GM12874 (cell line): Measurements from ENCODE around the gene CDKL2.

Experiments
- TF ChIP-seq, protein P1 (sequence below): IDR thresholded peaks from 2 replicates; pipeline ENCODE4 v1.5.1; 2011; ENCODE audit warnings: low read depth, mild to moderate bottlenecking, control low read depth, low read length, moderate library complexity; ENCODE audit not compliant: insufficient read depth

CDKL2 gene

DNA sequence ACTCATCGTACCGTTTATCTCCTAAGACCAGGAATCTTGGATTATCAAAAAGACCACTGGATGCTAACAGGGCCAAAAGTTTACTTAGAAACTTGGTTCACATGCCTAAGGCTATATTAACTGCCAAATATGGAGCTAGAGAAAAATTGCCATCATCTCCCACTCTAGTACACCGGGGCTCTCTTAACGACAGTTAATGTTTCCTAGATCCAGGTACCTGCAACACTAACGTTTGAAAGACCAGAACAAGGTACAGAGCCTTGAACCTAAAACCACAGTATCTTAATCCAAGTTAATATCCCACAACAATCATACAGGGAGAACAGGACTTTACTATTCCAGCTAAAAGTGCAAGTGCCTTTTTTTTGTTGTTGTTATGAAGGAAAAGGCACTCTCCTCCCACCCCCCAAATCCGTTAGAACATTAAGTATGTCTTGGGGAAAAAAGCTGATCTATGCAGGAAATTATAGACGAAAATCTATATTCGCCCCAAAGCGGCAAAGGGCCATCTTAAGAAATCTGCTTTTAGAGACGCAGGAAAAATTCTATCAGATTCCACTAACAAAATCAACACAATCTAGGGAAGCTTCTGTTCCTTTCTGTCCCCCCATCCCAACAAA, 41.6 kb upstream of the CDKL2 start:
- TF ChIP-seq, protein P1, sequence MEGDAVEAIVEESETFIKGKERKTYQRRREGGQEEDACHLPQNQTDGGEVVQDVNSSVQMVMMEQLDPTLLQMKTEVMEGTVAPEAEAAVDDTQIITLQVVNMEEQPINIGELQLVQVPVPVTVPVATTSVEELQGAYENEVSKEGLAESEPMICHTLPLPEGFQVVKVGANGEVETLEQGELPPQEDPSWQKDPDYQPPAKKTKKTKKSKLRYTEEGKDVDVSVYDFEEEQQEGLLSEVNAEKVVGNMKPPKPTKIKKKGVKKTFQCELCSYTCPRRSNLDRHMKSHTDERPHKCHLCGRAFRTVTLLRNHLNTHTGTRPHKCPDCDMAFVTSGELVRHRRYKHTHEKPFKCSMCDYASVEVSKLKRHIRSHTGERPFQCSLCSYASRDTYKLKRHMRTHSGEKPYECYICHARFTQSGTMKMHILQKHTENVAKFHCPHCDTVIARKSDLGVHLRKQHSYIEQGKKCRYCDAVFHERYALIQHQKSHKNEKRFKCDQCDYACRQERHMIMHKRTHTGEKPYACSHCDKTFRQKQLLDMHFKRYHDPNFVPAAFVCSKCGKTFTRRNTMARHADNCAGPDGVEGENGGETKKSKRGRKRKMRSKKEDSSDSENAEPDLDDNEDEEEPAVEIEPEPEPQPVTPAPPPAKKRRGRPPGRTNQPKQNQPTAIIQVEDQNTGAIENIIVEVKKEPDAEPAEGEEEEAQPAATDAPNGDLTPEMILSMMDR = no peak

DNA sequence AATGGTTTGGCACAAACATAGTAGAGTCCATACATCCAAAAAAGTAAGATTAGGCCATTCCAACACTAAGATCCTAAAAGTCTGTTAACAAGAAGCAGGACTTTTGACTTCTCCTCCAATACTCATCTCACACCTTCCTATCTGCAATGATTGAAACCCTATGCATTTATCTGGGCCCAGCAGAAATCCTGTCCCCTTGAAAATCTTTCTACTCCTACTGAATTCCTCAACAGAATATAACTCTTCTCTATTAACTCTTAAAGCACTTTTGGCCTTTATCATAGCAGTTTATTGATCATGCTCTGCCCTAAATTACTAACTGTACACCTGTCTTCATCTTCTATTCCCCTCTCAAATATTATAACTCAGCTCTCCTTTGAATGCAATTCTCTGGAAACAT, 38.3 kb upstream of the CDKL2 start:
- TF ChIP-seq, protein P1 = no peak

DNA sequence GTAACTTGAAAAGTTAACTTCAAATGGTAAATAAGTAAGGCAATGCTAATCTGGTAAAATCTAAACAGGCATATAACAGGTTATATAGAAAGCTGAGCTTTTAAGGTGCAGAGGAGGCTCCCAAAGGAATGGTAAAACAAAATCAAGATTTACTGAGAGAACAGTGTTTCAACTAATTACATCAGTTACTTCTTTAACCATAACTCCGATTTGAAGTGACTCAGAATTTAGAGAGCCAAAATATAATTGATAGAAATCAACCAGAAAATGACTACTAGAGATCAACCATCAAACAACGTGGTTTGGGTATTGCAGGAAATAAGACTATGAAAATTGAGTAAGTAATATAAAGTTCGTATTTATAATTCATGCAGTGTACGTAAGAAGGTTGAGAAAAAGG, 36.0 kb upstream of the CDKL2 start:
- TF ChIP-seq, protein P1 = no peak

DNA sequence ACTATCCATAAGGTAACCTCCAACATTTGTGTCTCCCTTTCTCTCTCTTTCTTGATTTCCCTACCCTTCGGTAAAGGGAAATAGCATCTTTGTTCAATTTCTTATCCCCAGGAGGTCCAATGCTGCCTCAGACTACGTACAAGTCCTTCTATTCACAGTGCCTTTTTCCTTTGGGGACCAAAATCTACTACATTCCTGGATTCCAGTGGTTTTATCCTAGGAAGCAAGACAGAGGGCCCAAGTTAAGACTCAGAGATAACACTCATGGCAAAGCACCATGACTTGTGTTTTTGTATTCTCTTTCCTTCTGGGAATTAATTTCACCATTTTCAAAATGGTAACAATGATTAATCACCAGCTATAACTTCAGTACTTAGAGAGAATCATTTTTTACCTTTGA, 32.3 kb upstream of the CDKL2 start:
- TF ChIP-seq, protein P1 = no peak

DNA sequence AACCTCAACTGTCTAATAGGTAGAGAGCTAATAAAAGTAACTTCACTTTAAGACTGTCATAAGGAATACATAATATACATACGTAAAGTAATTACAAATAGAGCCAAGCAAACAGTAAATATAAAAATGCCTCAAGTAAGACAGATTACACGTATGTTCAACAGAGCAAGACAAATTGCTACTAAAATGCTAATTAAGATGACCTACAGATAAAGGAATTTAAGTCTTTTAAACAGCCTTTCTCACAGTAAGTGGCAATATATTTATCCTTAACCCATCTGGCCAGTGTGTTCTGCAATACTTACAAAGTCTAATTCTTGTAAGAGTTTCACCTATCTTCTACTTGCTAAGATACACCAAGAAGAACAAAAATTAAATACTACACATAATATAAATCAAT, 30.2 kb upstream of the CDKL2 start:
- TF ChIP-seq, protein P1 = no peak

DNA sequence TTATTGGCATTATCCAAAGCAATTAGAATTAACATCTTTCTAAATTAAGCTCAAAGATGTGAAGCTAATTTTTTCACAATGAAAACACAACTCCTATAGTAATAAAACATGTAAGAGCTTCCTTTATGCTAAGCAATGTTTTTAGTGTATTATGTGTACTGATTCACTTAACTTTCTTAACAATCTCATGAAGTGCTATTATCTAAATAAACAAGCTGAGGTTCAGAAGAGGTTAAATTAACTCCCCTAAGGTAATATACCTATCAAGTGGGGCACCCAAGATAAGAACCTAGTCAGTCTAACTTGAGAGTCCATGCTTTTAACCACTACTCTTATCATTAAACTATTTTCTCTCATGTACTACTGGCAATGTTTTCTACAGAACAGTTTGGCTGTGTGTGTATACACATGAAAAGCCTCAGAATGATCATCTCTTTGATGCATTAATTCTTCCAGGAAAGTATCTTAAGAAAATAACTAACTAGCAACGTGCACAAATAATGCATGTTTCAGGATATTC, 29.2 kb upstream of the CDKL2 start:
- TF ChIP-seq, protein P1 = no peak

DNA sequence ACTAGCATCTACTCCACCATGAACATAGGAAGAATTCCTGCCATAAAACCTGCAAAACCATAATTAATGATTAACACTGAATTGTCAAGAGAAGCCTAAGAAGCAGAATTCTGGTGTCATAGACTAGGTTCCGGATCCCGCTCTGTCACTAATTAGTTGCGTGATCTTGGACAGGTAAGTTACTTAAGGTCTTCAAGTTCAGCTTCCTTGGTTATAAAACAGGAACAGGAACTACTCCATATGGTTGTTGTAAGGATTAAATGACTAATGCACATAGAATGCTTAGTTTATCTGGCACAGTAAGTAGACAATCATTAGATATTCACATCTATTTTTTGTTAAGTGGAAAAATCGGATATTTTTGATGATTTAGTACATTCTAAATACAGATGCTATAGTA, 28.5 kb upstream of the CDKL2 start:
- TF ChIP-seq, protein P1 = no peak
